ENCODE measurements around the gene REV1.

Gene REV1

DNA sequence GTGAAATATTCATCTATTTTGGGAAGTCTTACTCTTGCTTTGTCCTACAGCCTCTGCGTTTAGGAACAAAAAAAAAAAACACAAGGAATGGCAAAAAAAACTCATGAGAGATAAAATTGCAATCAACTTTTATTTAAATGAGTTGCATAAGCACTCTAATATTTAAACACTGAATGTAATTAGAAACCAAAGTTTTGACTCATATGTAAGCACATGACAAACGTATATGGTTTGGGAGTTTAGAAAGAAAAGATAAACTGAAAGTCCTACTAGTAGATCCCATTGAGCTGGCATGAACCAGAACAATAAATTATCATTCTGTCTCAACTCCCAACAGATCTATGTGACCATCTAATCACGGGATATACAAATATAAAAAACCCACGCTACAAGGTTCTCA, 44.8 kb downstream of the REV1 start:
- no peak for FAIRE-seq

DNA sequence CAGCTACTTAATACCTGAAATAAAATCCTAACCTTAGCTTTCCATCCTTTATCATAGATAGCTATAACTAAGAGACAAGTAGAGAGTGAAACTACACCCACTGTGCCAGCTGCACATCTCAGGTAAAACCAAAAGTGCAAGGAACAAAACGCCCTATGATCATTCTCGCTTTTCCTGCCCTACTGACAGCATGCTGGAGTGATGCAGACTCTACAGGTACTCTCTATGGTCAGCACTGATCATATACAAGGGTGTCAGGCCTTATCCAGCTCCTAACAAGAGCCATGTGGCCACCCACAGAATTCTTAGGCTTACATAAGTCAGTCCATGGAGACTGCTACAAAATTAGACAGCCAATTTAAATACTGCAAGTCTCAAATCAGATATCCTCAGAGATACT, 45.6 kb downstream of the REV1 start:
- FAIRE-seq: no peak

DNA sequence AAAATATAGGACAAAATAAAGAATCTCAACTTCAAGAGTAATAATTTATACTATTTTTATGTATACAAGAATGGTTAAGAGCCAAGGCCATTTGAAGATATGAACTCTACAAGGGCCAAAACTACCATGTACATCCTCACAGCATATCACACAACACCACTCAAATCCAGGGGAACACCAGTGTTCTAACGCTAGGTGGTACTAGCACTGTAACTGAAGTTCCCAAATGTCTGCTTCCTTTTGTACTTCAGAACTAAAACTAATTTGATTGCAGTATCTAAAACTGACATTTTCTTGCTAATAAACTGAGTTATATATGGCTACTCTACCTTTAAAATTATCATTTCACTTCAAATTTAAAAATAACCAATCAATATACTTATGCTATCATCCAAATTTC, 47.0 kb downstream of the REV1 start:
- peak; percentile 32 for FAIRE-seq

DNA sequence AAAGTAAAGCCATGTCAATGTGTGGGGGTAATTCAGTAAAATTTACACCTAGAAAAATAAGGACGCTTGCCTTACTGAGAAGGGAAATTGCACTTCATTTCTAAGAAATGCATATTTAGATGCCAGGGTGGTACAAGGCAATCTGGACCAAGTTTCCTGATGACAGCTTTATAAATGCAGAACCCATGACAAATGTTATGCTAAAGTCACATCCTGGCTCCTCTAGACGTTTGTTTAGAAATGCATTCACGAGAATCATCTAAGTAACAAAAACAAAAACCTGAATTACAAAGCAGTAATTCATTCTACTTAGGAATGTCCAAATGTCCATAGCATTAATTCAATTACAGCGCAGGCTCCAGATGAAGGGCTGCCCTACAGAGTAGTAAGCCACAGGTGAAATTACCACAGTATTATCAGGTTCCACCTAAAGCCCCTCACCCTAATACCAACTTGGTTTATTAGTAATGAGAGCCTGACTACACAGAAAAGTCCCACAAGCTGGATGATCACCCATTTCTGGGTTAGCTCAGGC, 49.8 kb downstream of the REV1 start:
- no peak for FAIRE-seq

DNA sequence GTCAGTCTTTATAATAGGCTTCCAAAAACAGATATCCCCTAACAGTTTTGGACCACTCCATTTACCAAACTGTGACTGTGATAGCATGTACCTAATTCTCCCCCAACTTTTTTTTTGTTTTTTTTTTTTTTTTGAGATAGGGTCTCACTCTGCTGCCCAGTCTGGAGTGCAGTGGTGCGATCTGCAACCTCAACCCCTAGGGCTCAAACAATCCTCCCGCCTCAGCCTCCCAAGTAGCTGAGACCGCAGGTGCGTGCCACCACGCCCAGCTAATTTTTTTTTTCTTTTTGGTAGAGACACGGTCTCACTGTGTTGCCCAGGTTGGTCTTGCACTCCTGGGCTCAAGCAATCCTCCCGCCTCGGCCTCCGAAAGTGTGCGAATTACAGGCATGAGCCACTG, 52.9 kb downstream of the REV1 start:
- no peak for FAIRE-seq

DNA sequence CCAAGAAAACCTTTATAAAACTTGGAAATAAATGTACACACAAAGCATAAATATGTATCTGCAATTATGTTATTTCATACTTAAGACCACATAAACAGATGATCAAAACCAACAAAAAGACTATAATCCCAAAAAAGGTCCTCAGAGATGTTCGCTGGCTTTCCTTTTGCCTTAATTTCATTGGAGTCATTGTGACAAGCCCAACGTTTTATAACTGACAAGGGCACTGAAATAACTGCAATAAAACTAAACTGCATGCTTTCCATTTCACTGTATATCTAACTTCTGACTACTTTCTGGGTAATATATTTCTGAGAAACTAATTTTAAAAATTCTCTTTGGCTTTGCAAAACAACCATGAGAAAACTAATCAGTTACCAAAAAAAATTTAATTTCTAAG, 56.5 kb downstream of the REV1 start:
- FAIRE-seq: no peak

DNA sequence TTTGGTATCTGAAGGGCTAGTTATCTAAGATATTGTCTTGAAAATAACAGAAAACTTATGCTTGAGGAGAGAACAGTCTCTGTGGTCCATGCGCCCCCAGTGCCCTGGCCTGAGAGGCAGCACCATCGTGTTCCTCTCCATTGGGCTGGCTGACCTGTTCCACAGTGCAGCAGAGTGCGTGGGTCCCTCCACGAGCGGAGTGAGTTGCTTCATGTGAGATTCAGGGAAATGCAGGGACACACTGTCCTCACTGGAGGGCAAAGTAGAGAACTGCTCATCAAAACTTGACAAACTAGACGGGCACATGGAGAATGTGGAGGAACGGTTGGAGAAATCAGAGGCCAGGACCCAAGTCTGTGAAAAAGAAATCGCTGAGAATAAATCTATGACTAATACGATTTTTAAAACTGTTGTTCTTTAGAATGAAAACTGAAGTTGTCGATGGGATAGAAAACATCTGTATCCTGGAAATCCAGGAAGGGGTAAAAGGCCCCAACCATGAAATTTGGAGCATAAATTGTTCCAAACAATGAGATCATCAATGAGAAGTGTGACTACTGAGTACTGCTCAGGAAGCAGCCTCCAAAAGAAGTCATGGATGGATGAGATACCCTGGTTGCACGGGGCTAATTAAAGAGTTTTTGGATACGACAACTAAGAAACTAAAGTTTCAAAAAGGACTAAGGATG, 58.1 kb downstream of the REV1 start:
- no peak for FAIRE-seq

DNA sequence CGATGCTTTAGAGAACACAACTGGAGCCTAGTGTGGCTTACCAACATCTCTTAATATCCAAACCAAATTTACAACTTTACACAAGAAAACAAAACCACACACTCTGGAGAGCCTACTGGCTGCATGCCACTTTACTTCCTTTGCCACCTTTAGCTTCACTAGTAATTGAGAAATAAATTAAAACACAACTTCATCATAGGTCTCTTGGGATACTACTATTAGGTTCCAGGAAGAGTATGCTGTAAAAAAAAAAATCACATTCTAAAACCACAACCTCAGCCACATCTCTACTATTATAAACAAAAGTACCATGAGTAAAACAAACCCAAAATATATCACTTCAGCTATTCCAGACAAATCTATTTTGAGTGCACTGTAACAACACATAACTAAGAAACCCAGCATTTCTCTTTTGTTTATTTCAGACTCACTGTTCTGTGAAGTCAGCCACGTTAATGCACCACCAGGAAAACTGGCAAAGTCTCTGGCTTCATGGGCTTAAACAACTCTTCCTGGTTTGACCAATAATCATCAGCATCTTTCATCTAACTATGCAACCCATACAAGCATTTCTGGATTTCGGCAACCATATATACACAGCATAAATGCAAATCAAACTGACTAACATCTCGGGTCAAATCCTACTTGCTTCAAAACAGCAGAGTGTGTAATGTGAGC, 59.1 kb downstream of the REV1 start:
- FAIRE-seq: no peak

DNA sequence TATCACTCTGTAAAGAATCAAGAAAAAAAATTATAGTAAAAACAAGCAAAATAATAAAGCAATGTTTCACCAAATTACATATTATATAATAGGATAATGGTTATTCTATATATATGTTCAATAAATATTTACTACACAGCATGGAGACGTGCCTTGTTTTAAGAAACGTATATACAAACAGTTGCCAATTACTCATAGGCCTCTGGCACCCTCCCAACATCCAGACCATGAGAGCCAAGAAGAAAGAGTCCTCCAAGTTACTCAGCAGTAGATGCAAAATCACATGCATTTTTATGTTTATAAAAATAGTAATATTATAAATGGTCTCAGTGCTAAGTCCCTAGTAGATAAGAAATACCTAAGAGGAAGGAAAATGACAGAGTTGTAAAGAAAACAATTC, 64.8 kb downstream of the REV1 start:
- peak; percentile 23 for FAIRE-seq

DNA sequence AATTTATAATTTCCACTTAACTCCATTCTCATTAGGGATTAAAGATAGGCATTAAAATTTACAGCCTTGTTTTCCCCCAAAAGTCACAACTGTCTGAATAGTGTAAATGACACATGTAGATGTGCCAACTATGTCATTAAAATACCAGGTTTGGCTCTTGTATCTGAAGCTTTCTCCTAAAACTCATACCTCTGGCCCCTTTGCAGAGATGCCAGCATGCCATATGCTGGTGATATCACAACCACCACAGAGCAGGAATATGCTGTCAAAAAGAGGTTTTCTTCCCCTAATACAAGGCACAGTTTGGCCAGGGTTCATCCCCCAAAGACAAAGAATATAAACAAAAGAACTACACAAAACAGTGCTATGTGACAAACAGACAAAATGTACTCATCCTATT, 65.4 kb downstream of the REV1 start:
- no peak for FAIRE-seq

DNA sequence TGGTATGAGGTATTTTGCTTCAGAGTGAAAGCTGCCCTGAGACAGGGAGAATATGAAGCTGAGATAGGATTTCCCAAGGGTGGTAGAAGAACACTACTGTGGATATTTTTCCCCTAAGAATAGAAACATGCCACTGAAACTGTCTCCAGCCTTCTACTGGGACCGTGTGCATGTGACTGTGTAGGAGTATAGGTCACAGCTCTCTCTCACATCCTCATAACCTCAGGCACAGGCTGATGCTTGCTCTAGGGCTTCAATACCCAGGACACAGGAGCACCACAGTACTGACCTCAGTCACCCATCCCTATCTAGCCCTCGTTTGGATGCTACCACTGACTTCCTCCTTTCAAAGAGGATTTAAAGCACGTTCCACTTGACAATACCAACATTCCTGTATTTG, 67.2 kb downstream of the REV1 start:
- no peak for FAIRE-seq

DNA sequence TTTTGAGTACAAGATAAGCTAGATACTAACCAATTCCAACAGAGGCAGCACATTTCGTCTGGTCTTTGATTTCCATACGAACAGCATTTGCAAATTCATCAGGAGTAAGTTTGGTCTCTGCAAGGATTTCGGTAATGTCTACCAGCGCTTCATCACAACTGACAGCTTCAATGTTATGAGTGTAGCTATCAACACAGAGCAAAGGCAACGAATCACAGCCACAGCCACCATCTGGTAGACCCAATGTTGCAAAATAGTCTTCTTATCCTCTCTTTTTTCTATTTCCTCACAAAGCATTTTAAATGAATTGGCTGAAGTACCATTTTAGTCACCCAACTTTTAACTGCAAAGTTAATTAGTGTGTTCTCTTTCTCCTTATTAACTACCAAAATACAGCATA, 68.3 kb downstream of the REV1 start:
- no peak for FAIRE-seq

DNA sequence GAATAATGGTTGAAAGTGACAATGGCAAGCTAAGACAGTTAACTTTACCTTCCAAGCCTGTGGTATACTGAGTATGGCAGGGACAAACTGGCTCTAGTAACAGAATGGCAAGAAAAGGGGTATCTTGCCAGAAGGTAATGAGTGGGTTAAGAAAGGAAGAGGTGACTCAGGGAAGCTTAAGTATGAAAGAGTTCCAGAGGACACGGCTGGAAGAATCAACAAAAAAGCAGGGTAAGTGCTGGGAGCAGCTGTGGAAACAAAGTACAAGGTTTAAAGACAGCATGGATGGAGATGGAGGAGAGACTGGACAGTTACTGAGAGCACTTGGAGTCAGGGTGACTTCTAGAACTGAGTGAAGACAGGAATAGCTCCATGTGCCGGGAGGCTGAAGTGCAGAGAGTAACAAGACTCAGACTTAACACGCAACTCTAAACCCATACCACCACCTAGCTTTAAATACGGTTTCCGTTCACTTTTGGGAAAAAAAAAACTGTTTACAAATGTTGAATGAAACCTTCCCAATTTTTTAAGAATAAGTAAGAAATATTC, 69.0 kb downstream of the REV1 start:
- FAIRE-seq: no peak

DNA sequence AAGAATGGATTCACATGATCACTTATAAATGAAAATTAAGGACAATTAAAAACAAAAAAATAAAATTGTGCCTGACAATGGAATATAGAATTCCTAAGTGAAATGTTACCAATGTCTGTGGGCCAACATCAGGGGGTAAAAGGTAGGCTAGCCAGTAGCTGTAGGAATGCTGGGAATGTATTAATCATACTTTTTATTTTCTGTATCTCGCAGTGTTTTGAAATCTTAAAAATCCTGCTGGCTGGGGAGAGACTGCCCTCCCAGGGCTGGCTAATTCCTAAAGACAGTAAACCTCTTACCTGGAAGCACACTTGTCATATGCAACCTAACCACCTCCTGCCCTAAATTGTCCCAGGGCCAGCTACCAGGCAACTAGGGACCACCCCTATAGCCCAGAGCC, 69.8 kb downstream of the REV1 start:
- FAIRE-seq: no peak

DNA sequence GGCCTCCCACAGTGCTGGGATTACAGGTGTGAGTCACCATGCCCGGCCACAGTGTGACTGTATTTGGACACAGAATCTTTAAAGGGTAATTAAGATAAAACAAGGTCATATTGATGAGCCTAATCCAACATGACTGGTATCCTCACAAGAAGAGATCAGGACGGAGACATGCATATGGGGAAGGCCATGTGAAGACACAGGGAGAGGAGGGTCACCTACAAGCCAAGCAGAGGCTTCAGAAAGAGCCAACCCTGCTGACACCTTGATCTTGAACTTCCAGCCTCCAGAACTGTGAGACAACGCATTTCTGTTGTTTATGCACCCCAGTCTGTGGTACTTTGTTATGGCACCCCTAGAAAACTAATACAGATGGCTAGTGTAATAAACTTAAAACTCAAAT, 72.4 kb downstream of the REV1 start:
- no peak for FAIRE-seq

DNA sequence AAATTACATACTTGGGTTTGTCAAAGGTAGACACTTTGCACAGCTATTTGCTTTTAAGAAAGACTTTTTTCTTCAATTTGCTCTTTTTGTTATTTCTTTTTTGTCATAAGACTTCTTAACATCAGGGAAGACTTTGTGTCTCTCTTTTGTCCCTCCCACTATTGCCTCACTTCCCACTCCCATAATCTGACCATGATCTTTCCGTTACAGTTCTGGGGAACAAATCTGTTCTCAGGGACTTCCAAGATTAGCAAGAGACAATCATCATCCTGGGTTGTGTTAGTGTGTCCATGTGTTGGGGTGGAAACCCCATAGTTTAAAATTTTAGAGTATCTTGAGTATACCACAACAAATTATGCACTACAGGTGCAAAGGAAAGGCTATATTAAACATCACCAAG, 75.3 kb downstream of the REV1 start:
- no peak for FAIRE-seq

DNA sequence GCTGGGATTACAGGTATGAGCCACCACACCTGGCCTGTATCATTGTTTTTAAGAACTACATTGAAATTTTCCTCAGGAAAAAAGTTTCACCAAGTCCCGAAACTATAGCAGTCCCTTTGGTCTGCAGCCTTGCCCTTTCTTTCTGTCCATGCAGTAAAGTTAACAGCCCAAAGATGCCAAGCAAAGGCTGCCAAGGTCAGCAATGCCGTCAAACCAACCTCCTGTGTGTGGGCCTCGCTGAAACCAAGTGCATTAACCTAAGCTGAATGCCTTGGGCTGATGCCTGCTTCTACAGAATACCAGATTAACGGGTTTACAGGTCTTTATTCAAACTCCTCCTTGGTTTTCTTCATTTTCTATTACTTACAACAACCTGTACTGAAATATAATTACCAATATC, 79.5 kb downstream of the REV1 start:
- FAIRE-seq: no peak

DNA sequence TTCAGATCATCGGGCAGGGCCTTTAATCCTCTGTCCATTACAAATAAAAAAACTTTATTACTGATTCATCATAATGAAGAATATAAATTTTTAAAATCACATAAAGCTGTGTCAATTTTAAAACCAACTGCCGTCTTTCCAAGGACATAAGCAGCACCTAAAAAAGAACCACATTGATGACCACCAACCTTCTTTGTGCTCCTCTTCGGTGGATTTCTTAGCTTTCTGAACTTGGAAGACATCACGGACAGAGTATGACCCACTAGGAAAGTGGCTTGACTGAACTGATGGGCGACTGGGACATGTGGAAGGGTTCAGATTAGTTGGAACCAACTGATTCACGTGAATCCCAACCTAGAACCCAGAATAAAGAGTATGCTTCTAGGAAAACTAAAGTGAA, 83.7 kb downstream of the REV1 start:
- FAIRE-seq: no peak

DNA sequence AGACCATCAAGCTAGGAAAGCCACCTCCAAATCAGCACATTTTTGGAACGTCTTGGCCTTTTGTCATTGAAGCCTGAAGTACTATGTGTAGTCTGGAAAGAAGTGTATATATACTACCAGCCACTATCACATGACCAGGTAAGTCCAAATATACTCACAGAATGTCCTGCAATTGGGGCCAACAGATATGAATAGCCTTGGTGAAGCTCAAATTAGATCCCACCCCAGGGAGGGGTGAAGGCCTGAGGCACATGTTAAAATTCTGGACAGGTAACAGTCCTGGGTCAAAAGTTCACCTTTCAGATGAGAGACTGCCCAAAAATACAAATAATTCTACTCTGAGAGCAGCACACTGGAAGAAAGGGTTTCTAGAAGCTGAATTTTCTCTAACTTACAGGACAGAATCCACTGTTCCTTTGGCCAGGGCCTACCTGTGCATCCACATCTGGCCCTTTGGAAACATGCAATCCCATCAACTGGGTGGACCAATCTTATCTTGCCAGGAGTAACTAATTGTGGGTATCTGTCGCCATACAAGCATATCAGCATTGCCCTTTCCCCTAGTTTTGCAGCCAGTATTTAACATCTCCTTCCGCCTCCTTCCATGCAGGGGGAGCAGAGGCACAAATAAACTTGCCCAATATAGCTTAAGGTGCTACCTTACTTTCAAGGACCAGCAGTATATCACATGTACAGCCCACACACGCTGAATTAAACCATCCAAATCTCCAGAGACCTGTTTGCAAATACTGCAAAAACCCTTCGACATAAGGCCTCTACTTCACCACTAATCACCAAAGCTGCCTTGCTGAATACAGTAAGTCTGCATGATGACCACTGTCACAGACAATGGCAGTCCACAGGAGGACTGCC, 84.8 kb downstream of the REV1 start:
- no peak for FAIRE-seq

DNA sequence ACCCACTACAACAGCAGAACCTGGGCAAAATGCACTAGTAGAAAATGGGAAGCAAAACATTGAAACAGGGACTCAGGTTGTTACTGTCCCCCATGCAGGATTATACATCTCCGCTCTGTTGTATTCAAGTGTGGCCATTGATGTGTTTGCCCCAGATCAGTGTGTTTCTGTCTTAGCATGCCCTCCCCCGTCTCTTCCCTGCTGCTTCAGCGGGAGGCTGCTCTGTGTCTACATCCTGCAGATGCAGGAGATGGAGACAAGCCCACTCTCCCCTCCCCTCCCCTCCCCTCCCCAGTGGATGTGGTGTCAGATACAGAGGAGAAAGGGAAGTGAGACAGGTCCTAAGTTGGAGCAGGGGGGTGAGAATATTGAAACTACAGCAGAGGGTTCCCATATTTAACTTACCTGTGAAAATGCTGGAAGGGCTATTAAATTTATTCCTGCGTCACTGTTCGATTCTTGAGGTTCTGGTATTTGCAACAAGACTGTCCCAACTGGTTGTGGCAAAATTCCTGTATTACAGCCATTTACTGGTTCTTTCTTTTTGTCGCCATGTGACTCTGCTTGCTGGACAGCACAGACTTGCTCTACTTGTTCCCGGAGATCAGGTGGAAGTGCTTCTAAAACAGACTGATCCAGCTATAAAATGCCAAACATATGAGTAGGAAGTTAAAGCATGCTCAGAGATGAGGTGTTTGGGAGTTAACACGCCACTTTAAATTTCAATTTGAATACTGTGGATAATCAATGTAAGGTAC, 85.6 kb downstream of the REV1 start:
- FAIRE-seq: no peak

DNA sequence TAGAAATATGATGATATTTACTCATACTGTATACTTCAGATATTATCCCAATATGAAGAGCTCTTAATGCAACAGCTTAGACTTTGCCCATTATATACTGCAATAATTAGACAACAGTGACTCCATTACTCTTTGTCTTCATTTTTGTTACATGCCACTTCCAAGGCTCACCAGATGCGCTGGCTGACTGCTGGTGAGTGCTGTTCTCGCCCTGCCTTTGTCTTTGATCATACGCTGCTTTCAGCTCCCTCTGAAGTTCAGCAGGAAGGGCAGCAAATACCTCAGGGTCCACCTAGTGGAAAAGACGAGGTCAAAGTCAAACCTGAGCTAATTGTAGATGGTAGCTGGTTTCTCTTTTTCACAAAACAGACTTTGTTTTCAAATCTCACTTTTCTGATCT, 86.3 kb downstream of the REV1 start:
- FAIRE-seq: no peak

DNA sequence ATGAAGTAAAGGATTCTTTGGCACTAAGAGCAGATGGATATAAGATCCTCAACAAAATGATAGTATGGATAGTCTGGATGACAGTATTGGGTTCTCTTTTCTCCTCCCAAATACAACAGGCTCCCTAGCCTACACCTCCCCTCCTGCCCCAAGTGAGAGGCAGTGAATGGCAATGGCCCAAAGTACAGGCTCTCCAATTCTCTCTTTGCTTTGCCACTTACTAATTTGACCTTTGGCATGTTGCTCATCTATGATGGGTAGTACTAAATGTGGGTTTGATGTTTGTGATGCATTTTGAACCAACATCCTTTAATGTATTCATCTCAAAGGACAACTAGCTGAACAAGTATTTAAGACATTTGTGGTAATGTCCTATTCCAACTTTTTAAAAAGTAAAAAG, 86.7 kb downstream of the REV1 start:
- no peak for FAIRE-seq

DNA sequence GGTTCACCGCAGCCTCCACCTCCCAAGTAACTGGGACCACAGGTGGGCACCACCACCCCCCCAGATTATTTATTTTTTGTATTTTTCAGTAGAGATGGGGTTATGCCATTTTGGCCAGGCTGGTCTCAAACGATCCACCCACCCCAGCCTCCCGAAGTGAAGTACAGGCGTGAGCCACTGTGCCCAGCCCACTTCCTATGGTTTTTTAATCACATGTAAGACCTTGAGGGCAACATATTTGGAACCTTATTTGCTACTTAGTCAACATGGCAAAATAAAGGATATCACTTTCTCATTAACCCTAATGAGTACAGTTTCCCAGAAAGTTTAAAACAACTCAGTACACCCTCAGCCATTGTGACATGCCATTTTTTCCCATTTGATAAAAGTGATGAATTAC, 88.0 kb downstream of the REV1 start:
- no peak for FAIRE-seq

Data from A204.1 (cell line).